RWPE2 (cell line): Measurements from ENCODE around the gene MAP4K3.
"Not testable (repeated sequence)": the region's sequence is repeated elsewhere in the genome, so short reads cannot be mapped to it uniquely, and the experiment has no call there.

Experiments used
- ATAC-seq: fragments of 200-7000 bp; cut with Tn5 transposase; 3 replicates; pipeline ENCODE4 v1.9.1; 2021; ENCODE audit warnings: low read depth
- DNase-seq: peaks from one replicate; pipeline ENCODE4 v3.0.0-alpha.2; 2020; ENCODE audit warnings: low spot score
- H3K27ac ChIP-seq: fragments of 450-650 bp; 2 replicates; pipeline ENCODE4 v1.5.1; 2017; ENCODE audit warnings: mild to moderate bottlenecking; ENCODE audit not compliant: poor library complexity, severe bottlenecking
- H3K27me3 ChIP-seq: fragments of 250-450 bp; sonication (Bioruptor Pico); 2 replicates; pipeline ENCODE4 v1.5.1; 2021; ENCODE audit warnings: mild to moderate bottlenecking, moderate library complexity; ENCODE audit not compliant: insufficient read depth, poor library complexity, severe bottlenecking
- H3K36me3 ChIP-seq: fragments of 250-450 bp; sonication (Bioruptor Pico); 2 replicates; pipeline ENCODE4 v1.5.1; 2020; ENCODE audit warnings: low read depth, mild to moderate bottlenecking, moderate library complexity
- H3K4me1 ChIP-seq: fragments of 250-450 bp; sonication (Bioruptor Pico); 2 replicates; pipeline ENCODE4 v1.5.1; 2021; ENCODE audit warnings: mild to moderate bottlenecking, moderate library complexity; ENCODE audit not compliant: insufficient read depth, poor library complexity, severe bottlenecking
- H3K4me3 ChIP-seq: fragments of 250-450 bp; sonication (Bioruptor Pico); 2 replicates; pipeline ENCODE4 v1.5.1; 2021; ENCODE audit warnings: mild to moderate bottlenecking, moderate library complexity; ENCODE audit not compliant: severe bottlenecking
- H3K9me3 ChIP-seq: fragments of 250-450 bp; sonication (Bioruptor Pico); 2 replicates; pipeline ENCODE4 v1.5.1; 2021; ENCODE audit warnings: mild to moderate bottlenecking, moderate library complexity; ENCODE audit not compliant: severe bottlenecking
- TF ChIP-seq, protein P1 (sequence below): fragments of 450-650 bp; IDR thresholded peaks from one replicate; pipeline ENCODE4 v1.5.1; 2017; ENCODE audit warnings: mild to moderate bottlenecking, moderate library complexity; ENCODE audit not compliant: poor library complexity, severe bottlenecking

Gene MAP4K3

DNA sequence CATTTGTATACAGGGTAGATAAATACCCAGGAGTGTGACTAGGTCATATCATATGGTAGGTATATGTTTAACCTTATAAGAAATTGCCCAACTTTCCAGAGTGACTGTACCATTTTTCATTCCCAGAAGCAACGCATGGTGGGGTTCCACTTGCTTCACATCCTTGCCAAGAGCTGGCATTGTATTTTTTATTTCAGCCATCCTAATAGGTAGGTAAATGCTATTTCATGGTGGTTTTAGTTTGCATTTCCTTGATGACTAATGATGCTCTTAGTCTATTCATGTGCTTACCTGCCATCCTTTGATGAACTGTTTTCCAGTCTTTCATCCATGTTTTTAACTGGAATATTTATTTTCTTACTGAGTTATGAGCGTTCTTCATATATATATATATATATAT is 51.9 kb downstream of the MAP4K3 start:
- Histone ChIP-seq H3K27me3 (no peaks in the 10 kb centered on the region), H3K4me3 (no peak overlapping the region), H3K27ac (no peak overlapping the region), H3K9me3 (no peaks in the 10 kb centered on the region), H3K36me3 (no peaks in the 10 kb centered on the region), H3K4me1 (peaks cover 10% of the 10 kb centered on the region)
- TF ChIP-seq, protein P1, sequence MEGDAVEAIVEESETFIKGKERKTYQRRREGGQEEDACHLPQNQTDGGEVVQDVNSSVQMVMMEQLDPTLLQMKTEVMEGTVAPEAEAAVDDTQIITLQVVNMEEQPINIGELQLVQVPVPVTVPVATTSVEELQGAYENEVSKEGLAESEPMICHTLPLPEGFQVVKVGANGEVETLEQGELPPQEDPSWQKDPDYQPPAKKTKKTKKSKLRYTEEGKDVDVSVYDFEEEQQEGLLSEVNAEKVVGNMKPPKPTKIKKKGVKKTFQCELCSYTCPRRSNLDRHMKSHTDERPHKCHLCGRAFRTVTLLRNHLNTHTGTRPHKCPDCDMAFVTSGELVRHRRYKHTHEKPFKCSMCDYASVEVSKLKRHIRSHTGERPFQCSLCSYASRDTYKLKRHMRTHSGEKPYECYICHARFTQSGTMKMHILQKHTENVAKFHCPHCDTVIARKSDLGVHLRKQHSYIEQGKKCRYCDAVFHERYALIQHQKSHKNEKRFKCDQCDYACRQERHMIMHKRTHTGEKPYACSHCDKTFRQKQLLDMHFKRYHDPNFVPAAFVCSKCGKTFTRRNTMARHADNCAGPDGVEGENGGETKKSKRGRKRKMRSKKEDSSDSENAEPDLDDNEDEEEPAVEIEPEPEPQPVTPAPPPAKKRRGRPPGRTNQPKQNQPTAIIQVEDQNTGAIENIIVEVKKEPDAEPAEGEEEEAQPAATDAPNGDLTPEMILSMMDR, result no peak
- peak; percentile 64 for ATAC-seq
- no peak for DNase-seq

DNA sequence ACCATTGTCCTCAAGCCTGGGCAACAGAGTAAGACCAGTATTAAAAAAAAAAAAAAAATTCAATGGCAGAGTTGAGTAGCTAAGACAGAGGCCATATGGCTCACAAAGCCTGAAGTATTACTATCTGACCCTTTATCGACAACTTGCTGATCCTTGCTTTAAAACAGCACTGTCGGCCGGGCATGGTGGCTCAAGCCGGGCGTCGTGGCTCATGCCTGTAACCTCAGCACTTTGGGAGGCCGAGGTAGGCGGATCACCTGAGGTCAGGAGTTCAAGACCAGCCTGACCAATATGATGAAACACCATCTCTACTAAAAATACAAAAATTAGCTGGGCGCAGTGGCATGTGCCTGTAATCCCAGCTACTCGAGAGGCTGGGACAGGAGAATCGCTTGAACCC is 53.0 kb downstream of the MAP4K3 start:
- not testable (repeated sequence) for H3K27me3 ChIP-seq, H3K36me3 ChIP-seq, ATAC-seq, H3K4me3 ChIP-seq, DNase-seq, H3K27ac ChIP-seq, H3K9me3 ChIP-seq
- peaks cover 18% of the 10 kb centered on the region for H3K4me1 ChIP-seq

DNA sequence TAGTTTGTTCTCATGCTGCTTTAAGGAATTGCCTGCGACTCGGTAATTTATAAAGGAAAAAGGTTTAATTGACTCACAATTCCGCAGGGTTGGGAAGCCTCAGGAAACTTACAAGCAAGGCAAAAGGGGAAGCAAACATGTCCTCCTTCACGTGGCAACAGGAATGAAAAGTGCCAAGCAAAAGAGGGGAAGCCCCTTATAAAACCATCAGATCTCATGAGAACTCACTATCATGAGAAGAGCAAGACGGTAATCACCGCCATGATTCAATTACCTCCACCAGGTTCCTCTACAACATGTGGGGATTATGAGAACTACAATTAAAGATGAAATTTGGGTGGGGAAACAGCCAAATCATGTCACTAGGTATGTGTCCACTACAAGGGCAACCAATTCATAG is 53.9 kb downstream of the MAP4K3 start:
- TF ChIP-seq, protein P1, result no peak
- peaks cover 18% of the 10 kb centered on the region for H3K4me1 ChIP-seq
- no peak overlapping the region for H3K27ac ChIP-seq
- peaks cover 5% of the 10 kb centered on the region; the same call in 1 of the 2 replicates for H3K36me3 ChIP-seq
- no peak overlapping the region for H3K4me3 ChIP-seq
- DNase-seq, result no peak
- no peak for ATAC-seq
- no peaks in the 10 kb centered on the region for H3K9me3 ChIP-seq
- no peaks in the 10 kb centered on the region for H3K27me3 ChIP-seq

DNA sequence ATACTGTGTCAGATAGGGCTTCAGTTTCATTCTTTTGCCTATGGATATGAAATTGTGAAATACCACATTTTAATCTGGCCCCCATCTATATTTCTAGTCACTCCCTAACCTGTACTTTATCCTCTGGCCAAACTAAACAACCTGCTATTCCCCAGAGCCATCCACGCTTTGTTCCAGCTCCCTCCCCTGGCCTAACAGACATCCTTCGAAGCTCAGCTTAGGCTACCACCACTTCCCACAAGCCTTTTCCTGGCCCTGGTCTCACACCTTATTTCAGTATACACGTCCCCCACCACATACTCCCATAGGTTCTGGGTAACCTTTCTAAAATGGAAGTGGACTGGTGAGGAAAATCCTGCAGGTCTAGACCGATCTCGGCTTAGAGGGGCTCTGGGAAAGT is 55.4 kb downstream of the MAP4K3 start:
- peaks cover 5% of the 10 kb centered on the region; the same call in 1 of the 2 replicates for H3K36me3 ChIP-seq
- DNase-seq (no peak), ATAC-seq (no peak)
- no peaks in the 10 kb centered on the region for H3K27me3 ChIP-seq
- TF ChIP-seq, protein P1, result no peak
- H3K4me1 ChIP-seq, result peaks cover 18% of the 10 kb centered on the region
- no peaks in the 10 kb centered on the region for H3K9me3 ChIP-seq
- H3K4me3 ChIP-seq, result no peak overlapping the region
- no peak overlapping the region for H3K27ac ChIP-seq

DNA sequence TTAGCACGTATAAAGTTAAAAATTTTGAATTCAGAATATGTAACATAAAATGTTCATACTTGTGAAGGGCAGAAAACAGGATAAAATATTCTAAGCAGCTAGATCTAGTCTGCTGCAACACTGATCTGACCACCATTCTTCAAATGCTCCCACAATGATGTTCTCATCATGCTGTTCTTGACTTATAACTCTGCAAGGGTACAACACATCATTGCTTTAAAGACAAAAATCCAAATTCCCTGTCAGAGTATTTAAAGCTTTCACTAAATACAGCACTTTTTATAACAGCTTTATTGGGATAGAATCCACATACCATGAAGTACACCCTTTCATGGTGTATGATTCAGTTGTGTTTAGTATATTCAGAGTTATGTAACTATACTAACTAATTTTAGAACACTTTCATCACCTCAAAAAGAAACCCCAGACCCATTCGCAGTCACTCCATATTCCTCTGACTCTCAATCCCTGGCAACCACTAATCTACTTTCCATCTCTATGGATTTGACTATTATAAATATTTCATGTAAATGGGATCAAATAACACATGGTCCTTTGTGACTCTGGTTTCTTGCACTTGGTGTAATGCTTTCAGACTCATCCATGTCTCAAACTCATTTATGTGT is 56.4 kb downstream of the MAP4K3 start:
- DNase-seq (no peak), ATAC-seq (peak; percentile 43; the same call in 2 of the 3 replicates)
- Histone ChIP-seq H3K36me3 (peaks cover 5% of the 10 kb centered on the region; the same call in 1 of the 2 replicates), H3K27ac (peak overlapping the region; percentile 3), H3K4me3 (no peak overlapping the region), H3K9me3 (no peaks in the 10 kb centered on the region), H3K4me1 (peaks cover 18% of the 10 kb centered on the region), H3K27me3 (no peaks in the 10 kb centered on the region)
- TF ChIP-seq, protein P1, result no peak
